Renal cortical epithelial cell (primary cell): ENCODE results near the gene CDC40. TPM values are rescaled to one million over a fixed set of nuclear protein-coding genes. Genes with fewer than 3 reads are reported as not detected.
"Not testable (repeated sequence)": the region's sequence is repeated elsewhere in the genome, so short reads cannot be mapped to it uniquely, and the experiment has no call there.

Experiments used
- DNase-seq: peaks from one replicate; pipeline ENCODE4 v3.0.0-alpha.2; 2011; ENCODE audit warnings: low read depth
- total RNA-seq: library from RNA; depleted of rRNA; stranded (reverse); fragments of >200 nt; gene quantifications from 2 replicates; pipeline ENCODE4 v1.2.3, GENCODE V29; 2014

Gene CDC40
- total RNA-seq, 1 donor from 2014 or later = 30.4 TPM

GRCh38 chr6:110201151-110201884 is 21.1 kb downstream of the CDC40 start:
- no peak for DNase-seq

GRCh38 chr6:110207652-110208051 is 27.4 kb downstream of the CDC40 start:
- no peak for DNase-seq

- DNase-seq = no peak
Measured at GRCh38 chr6:110211753-110212152, 31.5 kb downstream of the CDC40 start.

- DNase-seq = peak; percentile 83
Measured at GRCh38 chr6:110214338-110214737, 34.1 kb downstream of the CDC40 start.

- DNase-seq = no peak
Measured at GRCh38 chr6:110216140-110216539, 35.9 kb downstream of the CDC40 start.

GRCh38 chr6:110217266-110217665 is 37.0 kb downstream of the CDC40 start:
- DNase-seq = peak; percentile 88

- DNase-seq = no peak
Measured at GRCh38 chr6:110221738-110222137, 41.5 kb downstream of the CDC40 start.

GRCh38 chr6:110226261-110226660 is 46.0 kb downstream of the CDC40 start:
- no peak for DNase-seq

- DNase-seq = no peak
Measured at GRCh38 chr6:110232450-110232849, 52.2 kb downstream of the CDC40 start.

- peak; percentile 9 for DNase-seq
Measured at GRCh38 chr6:110233770-110234374, 53.6 kb downstream of the CDC40 start.

GRCh38 chr6:110236007-110236406 is 55.8 kb downstream of the CDC40 start:
- DNase-seq = not testable (repeated sequence)

- DNase-seq = no peak
Measured at GRCh38 chr6:110239526-110240274, 59.5 kb downstream of the CDC40 start.

GRCh38 chr6:110244621-110245020 is 64.4 kb downstream of the CDC40 start:
- DNase-seq = not testable (repeated sequence)

GRCh38 chr6:110246378-110246777 is 66.2 kb downstream of the CDC40 start:
- no peak for DNase-seq

- DNase-seq = no peak
Measured at GRCh38 chr6:110246900-110247546, 66.8 kb downstream of the CDC40 start.

- DNase-seq = no peak
Measured at GRCh38 chr6:110250058-110250457, 69.8 kb downstream of the CDC40 start.

GRCh38 chr6:110250838-110251237 is 70.6 kb downstream of the CDC40 start:
- DNase-seq = no peak

GRCh38 chr6:110255211-110255750 is 75.1 kb downstream of the CDC40 start:
- DNase-seq = peak; percentile 35

GRCh38 chr6:110256366-110256765 is 76.1 kb downstream of the CDC40 start:
- DNase-seq = no peak

- DNase-seq = no peak
Measured at GRCh38 chr6:110265273-110265672, 85.0 kb downstream of the CDC40 start.

GRCh38 chr6:110266996-110267395 is 86.8 kb downstream of the CDC40 start:
- no peak for DNase-seq

- DNase-seq = no peak
Measured at GRCh38 chr6:110269623-110270022, 89.4 kb downstream of the CDC40 start.
